Fibroblast of gingiva (primary cell): ENCODE data around the gene SEMA4B.
"Not testable (repeated sequence)": the region's sequence is repeated elsewhere in the genome, so short reads cannot be mapped to it uniquely, and the experiment has no call there.

ENCODE experiments used
- DNase-seq: peaks from one replicate; pipeline ENCODE4 v3.0.0-alpha.2; 2011; ENCODE audit warnings: low read depth

The SEMA4B gene

GRCh38 chr15:90201130-90201943 is at the start of gene SEMA4B:
SEMA4B (plus strand) TSS chr15:90201330; CDS start chr15:90201579, 249 bp downstream.
- DNase-seq = peak; percentile 40

GRCh38 chr15:90151989-90152645 is 49.0 kb upstream of the SEMA4B start:
- DNase-seq = no peak

DNA sequence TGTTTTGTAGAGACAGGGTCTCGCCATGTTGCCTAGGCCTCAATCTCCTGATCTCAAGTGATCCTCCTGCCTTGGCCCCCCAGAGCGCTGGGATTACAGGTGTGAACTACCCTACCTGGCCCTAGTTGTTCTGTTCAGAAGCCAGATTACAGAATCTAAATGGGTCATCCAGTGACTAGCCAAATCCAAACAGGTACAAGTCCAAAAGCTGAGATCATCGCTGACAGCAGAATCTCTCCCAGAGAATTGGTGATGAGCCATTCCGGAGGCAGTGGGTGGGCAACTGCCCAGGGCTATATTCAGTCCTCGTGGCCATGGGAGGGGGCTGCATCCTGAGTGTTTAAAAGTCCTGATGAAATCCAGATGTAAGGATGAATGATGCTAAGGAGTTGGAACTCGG is 47.5 kb upstream of the SEMA4B start:
- DNase-seq = no peak

GRCh38 chr15:90154246-90154645 is 46.9 kb upstream of the SEMA4B start:
- DNase-seq = no peak

DNA sequence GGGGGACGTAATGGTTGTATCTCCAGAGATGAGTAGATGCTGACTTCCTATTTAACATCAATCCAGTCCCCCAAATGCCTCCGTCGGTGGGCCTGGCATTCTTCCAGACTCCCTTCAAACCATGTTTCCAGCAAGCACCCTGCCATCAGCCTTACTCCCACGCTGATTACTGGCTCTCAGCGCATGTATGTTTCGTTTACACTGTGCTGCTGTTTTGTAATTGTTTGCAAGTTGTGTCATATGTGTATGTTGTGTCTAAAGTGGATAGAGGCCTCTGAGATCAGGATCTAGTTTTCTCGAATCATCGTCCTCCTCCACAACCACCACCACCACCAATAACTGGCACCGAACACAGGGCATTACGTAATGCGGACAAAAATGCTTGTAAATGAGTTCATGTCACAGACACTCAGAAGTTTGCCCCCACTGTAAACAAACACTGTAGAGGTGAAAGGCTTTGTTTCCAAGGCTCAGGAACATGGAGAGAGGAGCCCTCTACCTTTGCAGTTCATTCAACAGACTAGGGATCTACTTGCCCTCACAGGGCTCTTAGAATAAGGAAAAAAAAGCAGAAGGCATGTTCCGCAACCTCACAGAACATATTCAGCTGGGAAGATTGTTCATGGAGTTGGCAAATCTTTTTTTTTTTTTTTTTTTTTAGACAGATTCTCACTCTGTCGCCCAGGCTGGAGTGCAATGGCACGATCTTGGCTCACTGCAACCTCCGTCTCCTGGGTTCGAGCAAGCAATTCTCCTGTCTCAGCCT is 46.1 kb upstream of the SEMA4B start:
- DNase-seq = peak; percentile 56

- no peak for DNase-seq
These were observed 41.9 kb upstream of the SEMA4B start for GRCh38 chr15:90159213-90159612.

- no peak for DNase-seq
These were observed 40.1 kb upstream of the SEMA4B start for GRCh38 chr15:90160781-90161727.

DNA sequence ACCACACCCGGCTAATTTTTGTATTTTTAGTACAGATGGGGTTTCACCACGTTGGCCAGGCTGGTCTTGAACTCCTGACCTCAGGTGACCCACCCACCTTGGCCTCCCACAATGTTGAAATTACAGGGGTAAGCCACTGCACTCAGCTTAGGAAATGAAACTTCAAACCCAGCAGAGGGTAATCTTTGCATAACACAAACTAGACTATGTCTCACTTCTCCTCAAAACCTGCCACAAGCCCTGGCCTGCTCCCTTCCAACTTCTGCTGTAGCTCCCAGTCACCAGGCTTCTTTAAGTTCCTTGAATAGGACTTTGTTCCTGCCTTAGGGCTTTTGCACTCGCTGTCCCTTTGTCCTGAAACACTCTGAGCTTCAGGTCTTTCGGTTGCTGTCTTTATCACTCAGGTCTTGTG is 39.2 kb upstream of the SEMA4B start:
- DNase-seq = no peak

GRCh38 chr15:90162956-90163355 is 38.2 kb upstream of the SEMA4B start:
- DNase-seq = no peak

- DNase-seq = not testable (repeated sequence)
These were observed 36.9 kb upstream of the SEMA4B start for GRCh38 chr15:90164239-90164638.

GRCh38 chr15:90165157-90165556 is 36.0 kb upstream of the SEMA4B start:
- no peak for DNase-seq

DNA sequence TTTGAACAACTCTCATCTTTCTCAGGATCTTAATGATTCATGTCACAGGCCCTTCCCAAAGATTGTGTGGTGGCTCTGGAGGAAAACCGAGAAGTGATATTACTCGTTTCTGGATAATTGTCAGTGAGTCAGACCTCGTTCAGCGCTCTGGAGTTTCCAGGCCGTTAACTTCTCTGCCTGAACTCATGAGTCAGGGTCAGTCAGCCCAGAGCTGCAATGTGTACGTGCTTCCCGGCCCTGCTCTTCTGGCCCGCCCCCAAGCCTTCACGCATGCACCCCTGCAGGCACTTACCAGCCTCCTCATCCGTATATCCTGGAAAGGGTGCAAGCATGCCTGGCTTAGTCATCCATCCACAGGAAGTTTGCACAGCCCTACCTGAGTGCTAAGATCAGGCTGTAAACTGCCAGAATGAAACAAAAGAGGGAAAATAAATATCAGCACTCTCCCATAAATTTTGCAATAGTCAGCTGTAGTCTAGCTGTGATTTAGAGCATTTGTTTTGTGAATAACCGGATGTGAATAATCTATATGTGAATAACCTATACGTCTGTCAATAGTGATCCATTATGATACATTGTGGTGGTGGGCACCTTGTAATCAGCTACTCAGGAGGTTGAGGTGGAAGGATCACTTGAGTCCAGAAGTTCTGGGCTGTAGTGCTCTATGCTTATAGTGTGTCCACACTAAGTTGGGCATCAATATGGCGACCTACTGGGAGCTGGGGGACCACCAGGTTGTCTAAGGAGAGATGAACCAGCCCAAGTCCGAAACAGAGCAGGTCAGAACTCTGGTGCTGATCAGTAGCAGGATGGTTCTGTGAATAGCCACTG is 35.3 kb upstream of the SEMA4B start:
- peak; percentile 90 for DNase-seq

GRCh38 chr15:90167121-90167520 is 34.0 kb upstream of the SEMA4B start:
- no peak for DNase-seq

DNA sequence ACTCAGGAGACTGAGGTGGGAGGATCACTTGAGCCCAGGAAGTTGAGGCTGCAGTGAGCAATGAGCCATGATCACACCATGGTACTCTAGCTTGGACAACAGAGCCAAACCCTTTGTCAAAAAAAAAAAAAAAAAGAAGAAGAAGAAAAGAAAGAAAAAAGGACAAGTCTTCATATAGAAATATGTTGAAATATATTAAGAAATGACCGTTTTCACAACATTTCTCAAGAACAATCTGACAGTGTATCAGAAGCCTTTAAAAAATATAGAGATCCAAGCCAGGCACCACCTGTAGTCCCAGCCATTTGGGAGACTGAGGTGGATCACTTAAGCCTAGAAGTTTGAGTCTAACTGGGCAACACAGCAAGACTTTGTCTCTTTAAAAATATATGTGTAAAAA is 29.5 kb upstream of the SEMA4B start:
- DNase-seq = no peak

- DNase-seq = no peak
These were observed 27.8 kb upstream of the SEMA4B start for GRCh38 chr15:90173372-90173771.

DNA sequence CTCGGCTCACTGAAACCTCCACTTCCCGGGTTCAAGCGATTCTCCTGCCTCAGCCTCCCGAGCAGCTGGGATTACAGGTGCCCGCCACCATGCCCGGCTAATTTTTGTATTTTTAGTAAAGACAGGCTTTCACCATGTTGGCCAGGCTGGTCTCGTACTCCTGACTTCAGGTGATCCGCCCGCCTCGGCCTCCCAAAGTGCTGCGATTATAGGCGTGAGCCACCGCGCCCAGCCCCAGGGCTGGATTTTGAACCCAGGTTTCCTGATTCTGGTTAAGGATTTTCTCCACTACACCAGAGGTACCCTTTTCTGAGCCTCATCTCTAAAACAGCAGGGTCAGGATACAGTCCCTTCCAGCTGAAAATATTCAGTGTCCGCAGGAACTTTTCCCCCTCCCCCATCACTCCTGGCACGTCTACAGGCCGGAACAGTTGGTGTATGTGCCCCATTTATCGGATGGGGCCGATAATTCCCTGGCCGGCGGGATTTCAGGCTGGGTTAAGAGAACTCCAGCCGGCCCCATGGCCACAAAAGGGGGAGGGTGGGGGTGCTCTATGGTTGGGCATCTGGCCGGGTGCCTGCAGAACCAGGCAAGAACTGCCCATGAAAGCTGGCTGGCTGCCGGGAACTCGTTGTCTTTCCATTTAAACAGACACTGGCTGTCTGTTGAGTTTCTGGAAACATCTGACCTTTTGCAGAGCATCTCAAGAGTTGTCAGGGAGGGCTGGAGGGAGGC is 26.8 kb upstream of the SEMA4B start:
- peak; percentile 89 for DNase-seq

GRCh38 chr15:90177012-90177411 is 24.1 kb upstream of the SEMA4B start:
- no peak for DNase-seq

- DNase-seq = no peak
These were observed 22.4 kb upstream of the SEMA4B start for GRCh38 chr15:90178468-90179435.

GRCh38 chr15:90181776-90182175 is 19.4 kb upstream of the SEMA4B start:
- DNase-seq = no peak
